ENCODE results near the gene TUBG1.

DNA sequence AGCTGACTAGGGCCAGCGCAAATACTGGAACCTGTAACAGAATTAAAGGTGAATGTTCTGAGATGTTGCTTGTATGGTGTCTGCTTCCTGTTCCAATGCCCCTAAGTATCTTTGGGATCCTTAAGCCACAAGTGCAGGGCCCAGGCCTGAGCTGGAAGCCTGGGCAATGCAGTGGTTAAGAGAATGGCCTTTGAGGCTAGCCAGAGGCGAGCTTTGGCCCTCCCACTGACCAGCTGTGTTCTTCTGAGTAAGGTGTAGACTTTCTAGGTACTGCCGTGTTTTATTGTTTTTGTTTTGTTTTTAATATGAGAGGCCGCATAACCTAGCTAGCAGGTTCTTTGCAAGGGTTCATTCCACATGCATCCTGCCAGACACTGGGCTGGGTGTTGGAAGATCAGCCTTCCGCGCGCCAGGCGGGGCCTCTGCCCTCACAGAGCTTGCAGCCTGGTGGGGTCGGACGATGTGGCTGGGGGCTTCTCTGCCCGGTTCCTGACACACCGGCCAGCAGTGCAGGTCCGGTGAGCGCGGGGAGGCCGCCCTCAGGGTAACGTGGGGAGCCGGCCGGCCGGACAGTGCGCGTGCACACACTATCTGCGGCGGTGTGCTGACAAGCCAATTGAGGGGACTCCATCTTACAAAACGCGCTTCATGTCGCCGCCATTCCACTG is 43.1 kb upstream of the TUBG1 start:
- TF ChIP-seq, protein P1, sequence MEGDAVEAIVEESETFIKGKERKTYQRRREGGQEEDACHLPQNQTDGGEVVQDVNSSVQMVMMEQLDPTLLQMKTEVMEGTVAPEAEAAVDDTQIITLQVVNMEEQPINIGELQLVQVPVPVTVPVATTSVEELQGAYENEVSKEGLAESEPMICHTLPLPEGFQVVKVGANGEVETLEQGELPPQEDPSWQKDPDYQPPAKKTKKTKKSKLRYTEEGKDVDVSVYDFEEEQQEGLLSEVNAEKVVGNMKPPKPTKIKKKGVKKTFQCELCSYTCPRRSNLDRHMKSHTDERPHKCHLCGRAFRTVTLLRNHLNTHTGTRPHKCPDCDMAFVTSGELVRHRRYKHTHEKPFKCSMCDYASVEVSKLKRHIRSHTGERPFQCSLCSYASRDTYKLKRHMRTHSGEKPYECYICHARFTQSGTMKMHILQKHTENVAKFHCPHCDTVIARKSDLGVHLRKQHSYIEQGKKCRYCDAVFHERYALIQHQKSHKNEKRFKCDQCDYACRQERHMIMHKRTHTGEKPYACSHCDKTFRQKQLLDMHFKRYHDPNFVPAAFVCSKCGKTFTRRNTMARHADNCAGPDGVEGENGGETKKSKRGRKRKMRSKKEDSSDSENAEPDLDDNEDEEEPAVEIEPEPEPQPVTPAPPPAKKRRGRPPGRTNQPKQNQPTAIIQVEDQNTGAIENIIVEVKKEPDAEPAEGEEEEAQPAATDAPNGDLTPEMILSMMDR (IDR thresholded peaks at IDR 0.05): no peak
- TF ChIP-seq ZFX (IDR thresholded peaks at IDR 0.05; ENCODE audit: borderline replicate concordance): no peak
